ENCODE measurements around the gene MYH15.
A peak's percentile ranks its signal among the peaks of the same experiment; 100 is the strongest.
"Not testable (repeated sequence)": the region's sequence is repeated elsewhere in the genome, so short reads cannot be mapped to it uniquely, and the experiment has no call there.

Gene MYH15

DNA sequence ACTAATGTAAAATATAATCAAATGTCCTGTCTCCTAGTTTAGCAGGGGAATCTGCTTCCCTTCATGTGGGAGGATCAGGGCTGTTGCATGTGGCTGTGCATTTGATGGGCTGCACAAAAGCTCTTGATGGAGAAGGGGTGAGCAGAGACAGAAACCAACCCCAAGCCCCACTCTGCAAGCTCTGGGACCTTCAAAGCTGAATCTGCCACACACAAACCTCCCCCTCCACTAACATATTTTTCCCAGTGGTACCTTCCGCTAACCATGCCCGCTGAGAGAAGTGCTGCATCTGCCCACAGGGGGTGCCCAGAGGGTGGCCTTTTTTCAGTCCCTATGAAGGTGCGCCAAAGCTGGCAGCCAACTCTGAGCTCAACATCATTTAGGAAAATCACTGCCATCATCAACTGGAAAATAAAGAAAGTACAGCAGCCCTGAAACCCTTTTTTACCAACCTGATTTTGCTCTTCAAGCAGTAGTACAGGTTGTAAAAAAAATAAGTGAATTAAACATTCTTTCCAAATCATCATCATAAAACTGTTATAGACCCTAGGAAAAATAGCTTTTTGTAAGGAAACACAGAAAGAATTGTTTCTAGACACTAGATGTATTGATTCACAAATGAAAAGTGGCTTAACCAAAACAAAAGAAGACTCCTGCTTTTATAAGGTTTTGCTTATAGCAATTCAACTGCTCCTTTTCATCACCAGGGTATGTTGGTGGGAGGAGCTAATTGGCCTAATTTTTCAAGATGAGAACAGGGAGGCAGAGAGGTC is 117.1 kb downstream of the MYH15 start:
- ATAC-seq (replicated peaks), result no peak
- H3K4me1 Mint-ChIP-seq, result peaks cover 15 to 28% of the 10 kb centered on the region in 2 donors

GRCh38 chr3:108391917-108392593 is 118.3 kb downstream of the MYH15 start:
- peaks cover 2 to 8% of the 10 kb centered on the region in 2 donors for H3K27me3 Mint-ChIP-seq
- no peaks in the 10 kb centered on the region for H3K36me3 Mint-ChIP-seq
- no peak overlapping the region for H3K27ac Mint-ChIP-seq
- ATAC-seq (replicated peaks) (no peak), DNase-seq (no peak)
- no peak overlapping the region for H3K4me3 Mint-ChIP-seq
- no peaks in the 10 kb centered on the region for H3K9me3 Mint-ChIP-seq
- H3K4me1 Mint-ChIP-seq, result peaks cover 21 to 40% of the 10 kb centered on the region in 2 donors

More for the DNA sequence above, 117.1 kb downstream of the MYH15 start:
- H3K27me3 Mint-ChIP-seq, result peaks cover 6 to 8% of the 10 kb centered on the region in 2 donors
- no peak overlapping the region for H3K27ac Mint-ChIP-seq
- DNase-seq, result no peak
- no peaks in the 10 kb centered on the region for H3K36me3 Mint-ChIP-seq
- no peaks in the 10 kb centered on the region for H3K9me3 Mint-ChIP-seq
- no peak overlapping the region for H3K4me3 Mint-ChIP-seq

GRCh38 chr3:108389372-108389771 is 121.0 kb downstream of the MYH15 start:
- Mint-ChIP-seq H3K4me3 (no peak overlapping the region), H3K27ac (no peak overlapping the region), H3K27me3 (peaks cover 0 to 8% of the 10 kb centered on the region in 2 donors), H3K9me3 (peaks cover 0 to 2% of the 10 kb centered on the region in 2 donors), H3K36me3 (no peaks in the 10 kb centered on the region), H3K4me1 (peaks cover 28 to 53% of the 10 kb centered on the region in 2 donors)
- DNase-seq (no peak), ATAC-seq (replicated peaks) (no peak)

- peak overlapping the region; percentile 66 to 71 for H3K4me3 Mint-ChIP-seq
- peak overlapping the region; percentile 78 for H3K27ac Mint-ChIP-seq
Measured at GRCh38 chr3:108388136-108389132, 122.0 kb downstream of the MYH15 start.

GRCh38 chr3:108387063-108387462 is 123.3 kb downstream of the MYH15 start:
- Mint-ChIP-seq H3K4me1 (peaks cover 28 to 47% of the 10 kb centered on the region in 2 donors), H3K4me3 (no peak overlapping the region), H3K36me3 (no peaks in the 10 kb centered on the region), H3K27ac (no peak overlapping the region), H3K27me3 (peaks cover 0 to 4% of the 10 kb centered on the region in 2 donors), H3K9me3 (peaks cover 0 to 2% of the 10 kb centered on the region in 2 donors)
- ATAC-seq (replicated peaks) (no peak), DNase-seq (no peak)

More at GRCh38 chr3:108388136-108389132, 122.0 kb downstream of the MYH15 start:
- Mint-ChIP-seq H3K27me3 (peaks cover 0 to 8% of the 10 kb centered on the region in 2 donors), H3K9me3 (peaks cover 0 to 2% of the 10 kb centered on the region in 2 donors), H3K36me3 (no peaks in the 10 kb centered on the region), H3K4me1 (peaks cover 28 to 52% of the 10 kb centered on the region in 2 donors)
- DNase-seq (peak; percentile 20), ATAC-seq (replicated peaks) (peak; percentile 85 to 86)

DNA sequence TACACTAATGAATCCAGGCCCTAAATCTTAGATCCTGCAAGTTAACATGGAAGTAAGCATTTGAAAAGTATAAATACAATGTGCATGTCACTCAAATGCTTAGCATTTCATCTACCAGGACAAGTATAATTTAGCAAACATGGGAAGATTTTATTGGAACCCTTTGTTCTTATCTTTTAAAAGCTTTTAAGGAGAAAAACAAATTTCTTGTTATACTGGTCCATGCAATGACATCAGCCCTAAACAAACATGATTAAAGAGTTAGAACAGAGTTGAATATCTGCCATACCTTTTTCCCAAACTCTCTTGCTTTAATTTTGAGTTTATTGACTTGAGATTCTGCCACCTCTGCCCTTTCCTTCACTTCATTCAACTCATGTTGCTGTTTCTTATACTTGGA is 127.1 kb downstream of the MYH15 start:
- Mint-ChIP-seq H3K36me3 (no peaks in the 10 kb centered on the region), H3K4me3 (no peak overlapping the region), H3K9me3 (peaks cover 0 to 2% of the 10 kb centered on the region in 2 donors), H3K27me3 (no peaks in the 10 kb centered on the region), H3K27ac (no peak overlapping the region), H3K4me1 (peaks cover 12 to 30% of the 10 kb centered on the region in 2 donors)
- DNase-seq, result no peak
- ATAC-seq (replicated peaks), result no peak

DNA sequence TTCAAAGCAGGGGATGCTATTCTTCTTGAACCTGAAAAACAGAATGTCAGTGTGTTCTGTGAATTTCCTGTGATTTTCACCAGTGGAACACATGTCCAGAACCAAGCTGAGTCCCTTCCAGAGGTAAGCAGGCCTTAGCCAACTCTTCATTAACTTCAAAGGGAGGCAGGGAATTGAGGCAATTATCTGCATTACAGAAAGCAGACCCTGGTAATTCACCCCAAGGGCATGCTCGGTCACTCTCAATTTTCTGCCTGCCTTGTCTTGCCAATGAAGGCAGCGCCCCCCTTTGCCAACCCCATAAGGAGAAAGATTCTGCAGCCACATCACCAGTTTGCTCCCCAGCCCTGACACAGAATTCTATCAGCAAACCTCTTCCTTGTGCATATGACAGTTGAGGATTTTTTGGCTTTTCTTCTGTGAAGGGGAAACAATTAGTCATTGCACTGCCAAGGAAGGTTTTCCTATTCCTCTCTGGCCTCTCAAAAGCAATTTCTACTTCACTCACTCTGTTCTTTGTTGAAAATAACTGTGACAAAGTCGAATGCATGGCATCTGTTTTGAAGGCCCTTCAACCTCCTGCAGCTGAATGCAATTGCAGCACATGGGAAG is 128.8 kb downstream of the MYH15 start:
- H3K36me3 Mint-ChIP-seq, result peaks cover 0 to 3% of the 10 kb centered on the region in 2 donors
- no peak for ATAC-seq (replicated peaks)

GRCh38 chr3:108380128-108380795 is 130.1 kb downstream of the MYH15 start:
- Mint-ChIP-seq H3K9me3 (no peaks in the 10 kb centered on the region), H3K27ac (no peak overlapping the region), H3K27me3 (no peaks in the 10 kb centered on the region), H3K4me1 (peaks cover 0 to 2% of the 10 kb centered on the region in 2 donors), H3K36me3 (peaks cover 0 to 3% of the 10 kb centered on the region in 2 donors), H3K4me3 (no peak overlapping the region)
- no peak for DNase-seq
- no peak for ATAC-seq (replicated peaks)

More for the DNA sequence above, 128.8 kb downstream of the MYH15 start:
- Mint-ChIP-seq H3K27me3 (no peaks in the 10 kb centered on the region), H3K9me3 (peaks cover 0 to 2% of the 10 kb centered on the region in 2 donors), H3K27ac (no peak overlapping the region), H3K4me1 (peaks cover 8 to 14% of the 10 kb centered on the region in 2 donors), H3K4me3 (no peak overlapping the region)
- no peak for DNase-seq

DNA sequence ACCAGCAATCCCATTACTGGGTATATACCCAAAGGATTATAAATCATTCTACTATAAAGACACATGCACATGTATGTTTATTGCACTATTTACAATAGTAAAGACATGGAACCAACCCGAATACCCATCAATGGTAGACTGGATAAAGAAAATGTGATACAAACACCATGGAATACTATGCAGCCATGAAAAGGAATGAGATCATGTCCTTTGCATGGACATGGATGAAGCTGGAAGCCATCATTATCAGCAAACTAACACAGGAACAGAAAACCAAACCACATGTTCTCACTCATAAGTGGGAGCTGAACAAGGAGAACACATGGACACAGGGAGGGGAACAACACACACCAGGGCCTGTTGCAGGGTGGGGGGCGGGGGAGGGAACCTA is 131.4 kb downstream of the MYH15 start:
- H3K27me3 Mint-ChIP-seq; H3K4me3 Mint-ChIP-seq; H3K4me1 Mint-ChIP-seq; H3K9me3 Mint-ChIP-seq; H3K36me3 Mint-ChIP-seq; H3K27ac Mint-ChIP-seq; ATAC-seq (replicated peaks); DNase-seq: not testable (repeated sequence)

DNA sequence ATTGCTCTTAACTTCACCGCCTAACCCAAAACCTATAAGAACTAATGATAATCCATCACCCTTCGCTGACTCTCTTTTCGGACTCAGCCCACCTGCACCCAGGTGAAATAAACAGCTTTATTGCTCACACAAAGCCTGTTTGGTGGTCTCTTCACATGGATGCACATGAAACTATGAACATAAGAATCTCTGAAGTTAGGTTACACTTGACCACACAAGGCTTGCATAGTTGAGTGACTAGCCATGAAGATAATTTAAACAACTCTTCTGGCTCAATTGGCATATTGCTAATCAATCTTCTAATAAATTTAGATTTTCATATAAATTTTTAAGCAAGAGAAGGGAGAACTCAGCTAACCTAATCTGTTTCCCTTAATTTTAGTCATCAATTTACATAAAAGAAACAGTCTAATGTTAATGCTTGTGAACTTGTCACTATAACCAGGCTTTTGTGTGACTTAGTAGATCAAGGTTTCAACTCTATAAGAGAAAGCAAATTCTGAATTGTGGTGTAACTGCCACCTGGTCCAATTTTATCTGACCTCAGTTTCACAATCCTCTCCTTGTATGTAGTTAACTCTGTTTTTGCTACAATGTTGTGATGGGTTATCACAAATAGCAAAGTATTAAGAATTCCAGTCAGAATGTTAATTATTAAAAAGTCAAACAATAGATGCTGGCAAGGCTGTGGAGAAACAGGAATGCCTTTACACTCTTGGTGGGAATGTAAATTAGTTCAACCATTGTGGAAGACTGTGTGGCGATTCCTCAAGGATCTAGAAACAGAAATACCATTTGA is 132.0 kb downstream of the MYH15 start:
- no peaks in the 10 kb centered on the region for H3K9me3 Mint-ChIP-seq
- H3K27ac Mint-ChIP-seq, result no peak overlapping the region
- peaks cover 0 to 3% of the 10 kb centered on the region in 2 donors for H3K36me3 Mint-ChIP-seq
- no peaks in the 10 kb centered on the region for H3K27me3 Mint-ChIP-seq
- ATAC-seq (replicated peaks) (no peak), DNase-seq (no peak)
- H3K4me1 Mint-ChIP-seq, result peaks cover 0 to 2% of the 10 kb centered on the region in 2 donors
- H3K4me3 Mint-ChIP-seq, result no peak overlapping the region

DNA sequence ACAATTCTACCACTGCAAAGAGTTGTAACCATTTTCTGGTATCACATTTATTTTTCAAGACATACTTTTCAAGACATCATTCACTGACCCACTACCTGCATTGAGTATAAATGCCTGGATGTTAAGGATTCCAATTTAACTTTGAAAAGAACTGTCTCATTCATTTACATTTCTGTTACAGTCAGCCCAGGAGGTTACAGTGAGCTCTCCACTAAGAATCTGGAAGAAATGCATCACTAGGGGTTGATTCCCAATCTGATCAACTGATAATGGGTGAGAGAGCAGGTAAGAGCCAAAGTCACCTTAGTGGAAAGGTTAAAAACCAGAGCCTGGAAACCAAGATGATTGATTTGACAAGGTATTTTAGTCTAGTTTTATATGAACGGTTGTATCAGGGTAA is 133.0 kb downstream of the MYH15 start:
- H3K27ac Mint-ChIP-seq, result no peak overlapping the region
- H3K4me3 Mint-ChIP-seq, result no peak overlapping the region
- ATAC-seq (replicated peaks), result no peak
- H3K4me1 Mint-ChIP-seq, result peaks cover 0 to 2% of the 10 kb centered on the region in 2 donors
- H3K9me3 Mint-ChIP-seq, result no peaks in the 10 kb centered on the region
- no peaks in the 10 kb centered on the region for H3K27me3 Mint-ChIP-seq
- DNase-seq, result no peak
- H3K36me3 Mint-ChIP-seq, result peaks cover 0 to 3% of the 10 kb centered on the region in 2 donors

DNA sequence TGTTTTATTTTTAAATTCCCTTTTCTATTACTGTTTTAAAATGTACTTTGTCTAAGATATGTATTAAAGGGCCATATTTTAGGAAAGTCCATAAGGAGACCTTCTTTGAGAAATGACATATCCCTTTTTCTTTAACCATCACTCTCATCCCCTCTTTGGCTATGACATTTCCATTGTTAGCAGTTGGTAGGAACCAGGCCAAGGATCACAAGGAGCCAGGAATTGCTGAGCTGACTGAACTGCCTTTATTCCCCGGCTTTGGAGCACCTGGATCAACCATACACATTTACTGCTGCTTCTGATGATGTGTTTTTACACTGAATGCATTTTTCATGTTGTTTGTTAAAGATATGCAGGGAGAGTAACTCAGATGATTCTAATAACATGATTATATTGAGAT is 134.4 kb downstream of the MYH15 start:
- H3K9me3 Mint-ChIP-seq, result no peaks in the 10 kb centered on the region
- H3K36me3 Mint-ChIP-seq, result peaks cover 0 to 3% of the 10 kb centered on the region in 2 donors
- DNase-seq, result no peak
- no peak for ATAC-seq (replicated peaks)
- no peak overlapping the region for H3K4me3 Mint-ChIP-seq
- H3K27ac Mint-ChIP-seq, result no peak overlapping the region
- H3K4me1 Mint-ChIP-seq, result peaks cover 0 to 2% of the 10 kb centered on the region in 2 donors
- H3K27me3 Mint-ChIP-seq, result no peaks in the 10 kb centered on the region

Measured in stimulated activated naive B cell treated with anti-CD40 and anti-IgM and Interleukin-4, amounts not matched to agents 10 μg/mL and 1 μg/mL and 100 μg/mL, for 72 hours (primary cell).